ENCODE results near the gene SLC6A9.

DNA sequence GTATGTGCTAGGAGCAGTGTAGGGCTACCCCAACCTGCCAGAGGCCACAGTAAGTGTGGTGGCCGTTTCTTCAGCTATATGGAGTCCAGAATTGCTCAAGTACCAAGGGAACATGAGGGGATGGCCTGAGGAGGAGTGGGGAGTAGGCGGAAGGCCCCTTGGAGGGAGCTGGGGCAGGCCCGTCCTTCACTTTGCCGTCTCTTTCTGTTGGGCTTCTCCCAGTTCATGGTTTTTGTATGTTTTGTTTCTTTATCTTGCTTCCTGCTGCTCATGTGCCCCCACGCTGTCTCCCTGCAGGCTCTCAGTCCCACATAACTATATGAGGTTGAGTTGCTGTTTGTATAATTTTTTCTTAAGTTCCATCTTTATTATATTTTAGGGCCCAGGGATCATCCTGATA lies 67.4 kb downstream of the SLC6A9 start:
- TF ChIP-seq, protein P1, sequence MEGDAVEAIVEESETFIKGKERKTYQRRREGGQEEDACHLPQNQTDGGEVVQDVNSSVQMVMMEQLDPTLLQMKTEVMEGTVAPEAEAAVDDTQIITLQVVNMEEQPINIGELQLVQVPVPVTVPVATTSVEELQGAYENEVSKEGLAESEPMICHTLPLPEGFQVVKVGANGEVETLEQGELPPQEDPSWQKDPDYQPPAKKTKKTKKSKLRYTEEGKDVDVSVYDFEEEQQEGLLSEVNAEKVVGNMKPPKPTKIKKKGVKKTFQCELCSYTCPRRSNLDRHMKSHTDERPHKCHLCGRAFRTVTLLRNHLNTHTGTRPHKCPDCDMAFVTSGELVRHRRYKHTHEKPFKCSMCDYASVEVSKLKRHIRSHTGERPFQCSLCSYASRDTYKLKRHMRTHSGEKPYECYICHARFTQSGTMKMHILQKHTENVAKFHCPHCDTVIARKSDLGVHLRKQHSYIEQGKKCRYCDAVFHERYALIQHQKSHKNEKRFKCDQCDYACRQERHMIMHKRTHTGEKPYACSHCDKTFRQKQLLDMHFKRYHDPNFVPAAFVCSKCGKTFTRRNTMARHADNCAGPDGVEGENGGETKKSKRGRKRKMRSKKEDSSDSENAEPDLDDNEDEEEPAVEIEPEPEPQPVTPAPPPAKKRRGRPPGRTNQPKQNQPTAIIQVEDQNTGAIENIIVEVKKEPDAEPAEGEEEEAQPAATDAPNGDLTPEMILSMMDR (IDR thresholded peaks at IDR 0.05), result no peak
- TF ChIP-seq POLR2A (IDR thresholded peaks at IDR 0.05), result no peak

Data from adrenal gland (tissue), 5 donors.